ENCODE measurements around the gene KIF23.

DNA sequence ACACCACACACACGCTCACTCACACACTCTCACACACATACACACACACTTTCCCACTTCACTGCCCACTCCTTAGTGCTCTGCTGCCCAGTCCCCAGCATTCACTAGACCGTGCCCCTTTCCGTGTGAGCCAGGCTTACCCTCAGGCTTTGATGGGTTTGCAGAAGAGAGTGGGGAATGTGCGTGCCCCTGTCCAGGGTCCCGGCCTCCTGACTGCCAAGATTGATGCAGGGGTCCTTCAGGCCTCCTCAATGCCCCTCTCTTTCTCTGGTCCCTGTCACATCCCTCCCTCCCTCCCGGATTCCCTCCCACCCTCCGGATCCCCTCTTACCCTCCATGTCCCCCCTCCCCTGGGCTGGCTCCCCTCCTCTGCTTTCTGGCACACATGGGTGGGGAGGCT is 27.9 kb upstream of the KIF23 start:
- TF ChIP-seq CTCF (IDR thresholded peaks at IDR 0.05) (no peak), POLR2A (IDR thresholded peaks at IDR 0.05) (no peak)
